HFFc6 (cell line): ENCODE measurements around the gene ATP6V0A4. TPM values are rescaled to one million over a fixed set of nuclear protein-coding genes. Genes with fewer than 3 reads are reported as not detected.

Source experiments
- DNase-seq: peaks from one replicate; pipeline ENCODE4 v3.0.0-alpha.2; 2018
- H3K27ac Mint-ChIP-seq: 2 replicates; pipeline ENCODE4 v1.8.0; 2020; ENCODE audit warnings: mild to moderate bottlenecking, mixed read lengths
- H3K27me3 Mint-ChIP-seq: 2 replicates; pipeline ENCODE4 v1.8.0; 2021; ENCODE audit warnings: mild to moderate bottlenecking, moderate library complexity, mixed read lengths; ENCODE audit not compliant: insufficient read depth
- H3K36me3 Mint-ChIP-seq: 2 replicates; pipeline ENCODE4 v1.8.0; 2021; ENCODE audit warnings: low read depth, mixed read lengths
- H3K4me1 Mint-ChIP-seq: 2 replicates; pipeline ENCODE4 v1.8.0; 2020; ENCODE audit warnings: low read depth, mixed read lengths
- H3K4me3 Mint-ChIP-seq: 2 replicates; pipeline ENCODE4 v1.8.0; 2020; ENCODE audit warnings: mild to moderate bottlenecking, moderate library complexity, mixed read lengths
- H3K9me3 Mint-ChIP-seq: 2 replicates; pipeline ENCODE4 v1.8.0; 2020; ENCODE audit warnings: mild to moderate bottlenecking, mixed read lengths
- CTCF ChIP-seq: fragments of 200-600 bp; sonication (generic); IDR thresholded peaks from 2 replicates; pipeline ENCODE4 v1.5.0; 2021; ENCODE audit warnings: antibody characterized with exemption, mild to moderate bottlenecking
- total RNA-seq, 6 experiments: library from RNA; stranded (reverse); fragmentation: NEBNext Ultra II Directional; extraction: Animal tissue kit (Norgen Biotek cat#: 25700); gene quantifications; 2 replicates in 1 of 6; 3 replicates in 5 of 6; pipeline ENCODE4 v1.2.3, GENCODE V29; 2021

Gene ATP6V0A4
- total RNA-seq, 6 experiments from 2014 or later, result 0.35 to 1.1 (median 0.60) TPM

- DNase-seq, result no peak
- Mint-ChIP-seq H3K4me3 (no peak overlapping the region), H3K9me3 (no peaks in the 10 kb centered on the region), H3K36me3 (no peaks in the 10 kb centered on the region), H3K4me1 (no peaks in the 10 kb centered on the region), H3K27me3 (peaks cover 2% of the 10 kb centered on the region), H3K27ac (no peak overlapping the region)
- no peak for TF ChIP-seq CTCF
These were observed 128.6 kb downstream of the ATP6V0A4 start for GRCh38 chr7:138669364-138669763.

DNA sequence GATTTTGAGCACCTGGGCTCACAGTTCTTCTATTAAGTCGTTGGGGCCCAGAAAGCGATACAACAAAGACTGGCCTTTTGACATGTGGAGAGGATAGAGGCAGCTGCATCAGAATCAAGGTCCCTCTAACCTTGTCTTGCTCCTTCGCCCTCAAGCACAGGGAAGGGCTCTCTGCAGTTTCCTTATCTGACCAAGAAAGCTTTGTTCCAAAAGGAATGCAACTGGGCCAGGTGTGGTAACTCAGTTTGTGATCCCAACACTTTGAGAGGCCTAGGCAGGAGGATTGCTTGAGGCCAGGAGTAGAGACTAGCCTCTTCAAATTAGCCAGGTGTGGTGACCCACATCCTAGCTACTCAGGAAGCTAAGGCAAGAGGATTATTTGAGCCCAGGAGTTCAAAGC, 129.1 kb downstream of the ATP6V0A4 start:
- Mint-ChIP-seq H3K9me3 (no peaks in the 10 kb centered on the region), H3K36me3 (no peaks in the 10 kb centered on the region), H3K27ac (no peak overlapping the region), H3K4me1 (no peaks in the 10 kb centered on the region), H3K4me3 (no peak overlapping the region), H3K27me3 (peaks cover 2% of the 10 kb centered on the region)
- no peak for TF ChIP-seq CTCF
- no peak for DNase-seq

- Mint-ChIP-seq H3K36me3 (no peaks in the 10 kb centered on the region), H3K4me1 (no peaks in the 10 kb centered on the region), H3K27me3 (peaks cover 6% of the 10 kb centered on the region), H3K4me3 (no peak overlapping the region), H3K27ac (no peak overlapping the region), H3K9me3 (no peaks in the 10 kb centered on the region)
- no peak for DNase-seq
- TF ChIP-seq CTCF, result no peak
These were observed 129.8 kb downstream of the ATP6V0A4 start for GRCh38 chr7:138668229-138668596.

DNA sequence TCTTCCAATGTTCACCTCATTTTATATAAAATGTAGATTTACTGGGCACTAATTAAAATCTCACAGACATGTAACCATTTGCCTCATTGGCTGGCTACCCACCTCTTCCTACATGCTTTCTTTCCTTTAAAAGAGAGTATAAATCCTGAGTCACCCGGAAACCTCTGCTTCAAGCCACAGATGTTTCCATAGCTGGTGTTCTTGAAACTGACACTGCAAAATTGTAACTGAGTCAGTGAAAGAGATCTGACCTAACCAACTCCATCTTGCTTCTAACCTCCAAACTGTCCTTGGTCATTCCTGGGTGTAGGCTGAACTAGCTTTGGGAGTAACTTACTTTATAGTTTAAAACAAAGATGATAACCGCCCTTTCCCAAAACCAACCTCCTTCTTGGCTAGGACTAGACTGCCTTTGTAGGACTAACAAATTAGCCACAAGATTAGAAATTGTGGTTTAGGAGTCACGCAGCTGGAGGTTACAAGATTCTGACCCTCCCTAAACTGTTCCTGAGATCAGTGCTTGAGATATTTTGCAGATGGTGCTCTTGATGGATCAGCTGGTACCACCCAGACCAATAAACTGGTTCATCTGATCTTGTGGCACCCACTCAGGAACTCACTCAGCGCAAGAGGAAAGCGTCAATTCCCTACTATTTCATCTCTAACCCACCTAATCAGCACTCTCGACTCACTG, 130.3 kb downstream of the ATP6V0A4 start:
- Mint-ChIP-seq H3K9me3 (no peaks in the 10 kb centered on the region), H3K27me3 (peaks cover 6% of the 10 kb centered on the region), H3K36me3 (no peaks in the 10 kb centered on the region), H3K4me1 (no peaks in the 10 kb centered on the region), H3K4me3 (no peak overlapping the region), H3K27ac (no peak overlapping the region)
- TF ChIP-seq CTCF, result no peak
- no peak for DNase-seq

DNA sequence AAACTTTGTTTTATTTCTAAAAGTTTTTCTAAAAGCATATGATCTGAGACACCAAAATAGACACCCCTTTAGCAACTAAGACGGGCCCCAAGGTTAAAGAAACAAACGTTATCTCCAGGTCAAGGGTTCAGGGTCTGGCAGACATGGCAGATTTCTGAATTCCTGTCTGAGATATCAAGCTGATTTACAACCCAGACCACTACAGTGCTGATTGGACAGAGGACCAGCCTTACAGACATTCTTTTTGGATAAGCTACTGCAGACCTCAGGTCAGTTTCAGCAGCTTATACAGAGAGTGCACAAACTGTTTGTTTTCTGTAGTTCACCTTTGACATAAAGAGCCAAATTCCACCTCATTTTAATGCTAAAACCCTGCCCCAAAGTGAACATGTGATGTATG, 131.6 kb downstream of the ATP6V0A4 start:
- H3K27ac Mint-ChIP-seq, result no peak overlapping the region
- no peak for TF ChIP-seq CTCF
- no peaks in the 10 kb centered on the region for H3K9me3 Mint-ChIP-seq
- H3K36me3 Mint-ChIP-seq, result no peaks in the 10 kb centered on the region
- H3K4me1 Mint-ChIP-seq, result no peaks in the 10 kb centered on the region
- peaks cover 11% of the 10 kb centered on the region for H3K27me3 Mint-ChIP-seq
- DNase-seq, result no peak
- no peak overlapping the region for H3K4me3 Mint-ChIP-seq
